ENCODE measurements around the gene MT1E. TPM values are rescaled to one million over a fixed set of nuclear protein-coding genes. Genes with fewer than 3 reads are reported as not detected.
"Not testable (repeated sequence)": the region's sequence is repeated elsewhere in the genome, so short reads cannot be mapped to it uniquely, and the experiment has no call there.

Gene MT1E
- total RNA-seq, 2 experiments from 2014 or later, result 100 to 154 TPM

DNA sequence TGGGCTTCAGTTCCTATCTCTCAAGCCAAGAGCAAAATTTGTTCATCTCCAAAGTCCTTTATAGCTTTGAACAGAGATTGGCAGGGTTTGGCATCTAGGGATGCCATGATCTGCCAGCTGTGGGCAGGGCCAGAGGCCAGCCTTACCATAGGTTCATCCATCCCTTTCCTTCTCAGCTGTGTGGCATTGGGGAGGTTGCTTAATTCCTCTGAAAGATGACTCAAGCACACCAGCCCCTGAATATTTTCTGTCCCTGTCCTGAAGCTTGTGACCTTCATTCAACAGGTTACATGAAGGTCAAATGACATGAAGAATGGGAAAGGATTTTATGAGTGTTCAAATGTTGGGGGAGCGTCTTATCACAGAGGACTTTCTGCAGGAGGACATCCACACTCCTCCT is 38.9 kb downstream of the MT1E start:
- H3K4me1 Mint-ChIP-seq, result peaks cover 46% of the 10 kb centered on the region
- no peak for DNase-seq
- H3K36me3 Mint-ChIP-seq (ENCODE audit: low read depth), result peaks cover 2% of the 10 kb centered on the region
- peaks cover 56% of the 10 kb centered on the region for H3K27me3 Mint-ChIP-seq
- ChIA-PET CTCF (interaction anchor here (1.0 to 1.2 kb wide), 3 partner anchors 11 to 143 kb away, joined by 3 to 4 read pairs (median 3); no protein-coding TSS in a partner anchor), POLR2A (interaction anchor here (0.6 kb wide), 1 partner anchor 34 kb away, joined by 5 read pairs; no protein-coding TSS in a partner anchor)
- no peak overlapping the region for H3K4me3 Mint-ChIP-seq
- H3K9me3 Mint-ChIP-seq, result no peaks in the 10 kb centered on the region
- H3K27ac Mint-ChIP-seq, result no peak overlapping the region

DNA sequence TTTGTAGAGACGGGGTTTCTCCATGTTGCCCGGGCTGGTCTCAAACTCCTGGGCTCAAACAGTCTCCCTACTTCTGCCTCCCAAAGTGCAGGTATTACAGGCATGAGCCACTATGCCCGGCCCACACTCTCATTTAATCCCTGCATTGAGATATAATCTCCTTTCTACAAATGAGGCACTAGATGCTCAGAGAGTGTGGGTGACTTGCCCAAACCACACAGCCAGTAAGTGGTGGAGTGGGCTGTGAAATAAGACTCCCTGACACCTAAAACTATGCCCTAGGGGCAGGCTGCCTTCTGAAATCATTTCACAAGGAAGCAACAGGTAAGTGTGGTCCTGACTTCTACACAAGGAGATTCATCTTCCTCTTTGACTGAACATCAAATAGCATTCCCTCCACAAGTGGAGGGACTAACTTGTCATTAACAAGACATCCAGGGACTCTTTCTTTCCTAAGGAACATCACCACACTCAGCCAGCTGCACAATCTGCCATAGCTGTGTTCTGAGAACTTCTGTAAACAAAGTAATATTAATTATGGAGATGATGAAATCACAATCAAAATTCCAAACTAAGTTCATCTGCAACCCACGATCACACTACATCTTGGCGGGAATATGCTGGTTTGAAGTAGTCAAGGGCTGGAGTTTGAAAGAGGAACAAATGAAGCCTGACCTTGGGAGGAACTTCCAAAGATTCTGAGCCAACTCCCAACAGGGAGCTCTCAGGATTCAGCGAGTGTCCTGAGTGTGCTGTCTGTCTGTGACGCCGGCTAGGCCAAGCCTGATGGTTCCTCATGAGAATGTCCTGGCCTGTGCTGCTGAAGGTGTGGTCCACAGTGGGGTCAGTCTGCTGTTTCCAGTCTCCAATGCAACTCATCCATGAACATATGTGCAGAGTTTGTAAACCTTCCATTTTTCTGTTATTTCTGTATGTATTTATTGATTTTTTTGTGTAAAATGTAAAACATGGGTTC is 40.0 kb downstream of the MT1E start:
- H3K4me3 Mint-ChIP-seq; H3K9me3 Mint-ChIP-seq; POLR2A ChIA-PET; H3K27ac Mint-ChIP-seq; H3K36me3 Mint-ChIP-seq (ENCODE audit: low read depth); DNase-seq: not testable (repeated sequence)
- CTCF ChIA-PET, result interaction anchor here (0.5 kb wide), 1 partner anchor 148 kb away, joined by 3 read pairs; no protein-coding TSS in a partner anchor
- H3K4me1 Mint-ChIP-seq, result peaks cover 51% of the 10 kb centered on the region
- peaks cover 63% of the 10 kb centered on the region for H3K27me3 Mint-ChIP-seq

DNA sequence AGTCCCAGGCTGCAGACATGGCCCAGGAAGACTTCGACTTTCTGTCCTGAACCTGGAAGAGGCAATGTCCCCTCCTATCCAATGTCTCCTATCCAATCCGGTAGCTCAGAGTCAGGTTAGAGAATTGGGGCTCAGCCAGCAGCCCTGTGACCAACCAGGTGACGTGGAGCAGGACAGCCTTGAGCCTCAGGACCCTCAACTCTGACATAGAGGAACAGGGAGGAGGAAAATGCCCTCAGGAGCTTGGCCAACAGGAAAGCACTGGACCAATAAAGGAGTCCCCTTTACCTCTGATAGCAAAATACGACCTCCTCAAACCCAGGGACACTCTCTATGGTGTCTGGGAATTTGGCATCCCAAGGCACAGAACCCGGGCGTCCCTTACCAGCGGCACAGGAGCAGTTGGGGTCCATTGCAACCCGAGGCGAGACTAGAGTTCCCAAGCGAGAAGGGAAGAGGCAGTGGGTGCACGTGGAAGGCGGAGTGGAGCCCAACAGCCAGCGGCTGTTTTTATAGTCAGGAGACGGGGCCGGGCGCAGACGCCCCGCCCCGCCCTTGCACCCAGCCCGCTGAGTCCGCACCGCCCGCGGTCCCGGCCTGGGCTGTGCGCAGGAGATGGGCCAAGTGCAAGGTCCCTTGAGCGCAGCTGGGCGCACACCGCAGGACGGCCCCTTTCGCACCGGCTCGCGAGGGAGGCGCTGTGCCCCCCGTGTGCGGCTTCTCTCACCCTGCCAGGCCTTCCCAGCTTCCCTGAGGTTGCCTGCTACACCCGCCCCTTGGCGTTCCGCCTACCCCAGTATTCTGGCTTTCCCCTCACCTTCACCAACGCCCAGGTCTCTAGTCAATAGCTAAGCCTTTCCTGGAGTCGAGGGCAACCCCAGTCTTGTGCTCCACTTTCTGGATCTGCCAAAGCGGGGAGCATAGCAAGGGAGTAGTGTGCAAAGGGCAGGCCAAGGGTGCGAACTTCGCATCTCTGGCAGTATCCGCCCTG is 42.3 kb downstream of the MT1E start, which contains the start of gene MT1G:
MT1G (minus strand) TSS at position 485 of the 991 bp plus-strand sequence; CDS start at position 413, 72 bp downstream.
- DNase-seq, result peak; percentile 55
- Mint-ChIP-seq H3K4me3 (peak within 1 kb of the TSS; percentile 46), H3K36me3 (ENCODE audit: low read depth) (peaks cover 2% of the 10 kb centered on the region), H3K4me1 (peaks cover 42% of the 10 kb centered on the region), H3K27me3 (peaks cover 82% of the 10 kb centered on the region), H3K9me3 (no peaks in the 10 kb centered on the region), H3K27ac (no peak within 1 kb of the TSS)
- ChIA-PET CTCF (interaction anchor here (0.8 to 1.5 kb wide), 6 partner anchors 8 to 91 kb away, joined by 3 to 4 read pairs (median 3); no protein-coding TSS in a partner anchor), POLR2A (interaction anchor here (1.3 kb wide), 1 partner anchor 13 kb away, joined by 3 read pairs; no protein-coding TSS in a partner anchor)

DNA sequence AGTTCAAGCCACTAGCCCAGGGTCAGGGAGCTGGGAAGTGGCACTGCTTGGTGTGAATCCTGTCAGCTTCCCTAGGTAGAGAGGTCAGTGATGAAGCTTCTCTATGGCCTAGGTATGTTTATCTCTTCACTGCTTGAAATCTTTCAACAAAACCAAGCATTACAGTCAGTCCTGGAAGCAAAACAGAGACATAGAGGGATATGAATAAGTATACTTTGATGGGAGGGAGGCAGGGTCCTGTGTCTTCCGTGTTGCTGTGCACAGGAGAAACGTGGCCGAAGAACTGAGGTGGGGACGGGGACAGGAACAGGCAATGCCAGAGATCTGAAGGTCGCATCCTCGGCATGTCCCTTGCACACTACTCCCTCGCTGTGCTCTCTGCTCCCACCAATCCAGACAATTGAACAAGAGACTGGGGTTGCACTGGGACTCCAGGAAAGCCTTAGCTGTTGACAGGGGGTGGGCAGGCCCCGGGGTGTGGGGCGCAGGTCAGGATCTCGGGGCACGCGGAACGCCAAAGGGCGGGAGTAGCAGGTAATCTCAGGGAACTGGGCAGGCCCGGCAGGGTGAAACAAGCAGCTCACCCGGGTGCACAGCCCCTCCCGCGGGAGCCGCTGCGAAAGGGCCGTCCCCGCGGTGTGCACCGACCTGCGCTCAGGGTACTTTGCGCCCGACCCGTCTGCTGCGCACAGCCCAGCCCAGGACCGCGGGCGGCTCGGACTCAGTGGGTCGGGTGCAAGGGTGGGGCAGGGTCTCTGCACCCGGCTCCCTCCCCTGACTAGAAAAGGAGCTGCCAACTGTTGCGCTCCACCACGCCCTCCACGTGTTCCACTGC is 43.6 kb downstream of the MT1E start, which contains the start of gene MT1H:
MT1H (plus strand) TSS at position 810 of the 835 bp plus-strand sequence. CDS start 71 bp downstream, outside the sequence.
- no peak within 1 kb of the TSS for H3K27ac Mint-ChIP-seq
- ChIA-PET CTCF (interaction anchor here (0.6 to 1.6 kb wide), 5 partner anchors 8 to 430 kb away, joined by 3 to 5 read pairs (median 3); partner anchors contain the start of gene MT1X), POLR2A (interaction anchor here (1.3 kb wide), 1 partner anchor 11 kb away, joined by 3 read pairs; no protein-coding TSS in a partner anchor)
- no peaks in the 10 kb centered on the region for H3K9me3 Mint-ChIP-seq
- H3K4me1 Mint-ChIP-seq, result peaks cover 35% of the 10 kb centered on the region
- H3K4me3 Mint-ChIP-seq, result no peak within 1 kb of the TSS
- H3K36me3 Mint-ChIP-seq (ENCODE audit: low read depth), result peaks cover 2% of the 10 kb centered on the region
- peaks cover 83% of the 10 kb centered on the region for H3K27me3 Mint-ChIP-seq
- DNase-seq, result peak; percentile 17

DNA sequence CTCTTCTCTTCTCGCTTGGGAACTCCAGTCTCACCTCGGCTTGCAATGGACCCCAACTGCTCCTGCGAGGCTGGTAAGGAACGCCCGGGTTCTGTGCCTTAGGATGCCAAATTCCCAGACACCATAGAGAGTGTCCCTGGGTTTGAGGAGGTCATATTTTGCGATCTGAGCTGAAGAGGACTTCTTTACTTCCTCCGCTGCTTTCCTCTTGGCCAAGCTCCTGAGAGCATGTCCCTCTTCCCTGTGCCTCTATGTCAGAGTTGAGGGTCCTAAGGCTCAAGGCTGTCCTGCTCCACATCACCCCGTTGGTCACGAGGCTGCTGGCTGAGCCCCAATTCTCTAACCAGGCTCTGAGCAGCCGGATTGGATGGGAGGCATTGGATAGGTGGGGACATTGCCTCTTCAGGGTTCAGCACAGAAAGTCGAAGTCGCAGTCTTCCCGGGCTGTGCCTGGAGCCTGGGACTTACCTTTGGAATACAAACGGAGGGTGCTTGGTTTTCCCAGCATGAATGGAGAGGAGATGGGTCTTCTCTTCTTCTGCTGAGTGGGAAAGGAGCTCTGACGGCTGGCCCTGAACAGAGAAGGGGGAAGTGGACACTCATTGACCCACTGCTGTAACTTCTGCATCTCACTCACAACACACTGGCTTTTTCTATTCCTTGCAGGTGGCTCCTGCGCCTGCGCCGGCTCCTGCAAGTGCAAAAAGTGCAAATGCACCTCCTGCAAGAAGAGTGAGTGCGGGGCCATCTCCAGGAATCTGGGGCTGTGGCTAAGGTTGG is 44.4 kb downstream of the MT1E start:
- peaks cover 2% of the 10 kb centered on the region for H3K36me3 Mint-ChIP-seq (ENCODE audit: low read depth)
- POLR2A ChIA-PET, result no interaction called here
- peaks cover 42% of the 10 kb centered on the region for H3K4me1 Mint-ChIP-seq
- H3K9me3 Mint-ChIP-seq, result no peaks in the 10 kb centered on the region
- DNase-seq, result no peak
- CTCF ChIA-PET, result interaction anchor here (0.6 to 1.6 kb wide), 4 partner anchors 8 to 429 kb away, joined by 3 to 5 read pairs (median 4); partner anchors contain the start of gene MT1X
- no peak overlapping the region for H3K27ac Mint-ChIP-seq
- H3K4me3 Mint-ChIP-seq, result no peak overlapping the region
- peaks cover 82% of the 10 kb centered on the region for H3K27me3 Mint-ChIP-seq

DNA sequence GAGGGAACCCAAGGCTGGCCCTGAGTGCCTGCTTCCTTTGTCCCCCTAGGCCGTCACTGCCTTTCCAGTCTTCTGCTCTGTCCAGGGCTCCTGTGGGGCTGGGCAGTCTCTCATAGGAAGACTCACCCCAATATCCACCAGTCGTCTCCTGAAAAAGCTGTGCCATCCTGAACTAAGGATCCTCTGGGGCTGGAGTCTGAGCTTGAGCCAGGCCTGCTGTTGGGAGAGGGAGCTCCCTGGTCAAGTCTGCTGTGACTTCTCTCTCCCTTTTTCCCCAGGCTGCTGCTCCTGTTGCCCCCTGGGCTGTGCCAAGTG is 45.0 kb downstream of the MT1E start:
- H3K27ac Mint-ChIP-seq, result no peak overlapping the region
- no peak for DNase-seq
- peaks cover 82% of the 10 kb centered on the region for H3K27me3 Mint-ChIP-seq
- no peak overlapping the region for H3K4me3 Mint-ChIP-seq
- peaks cover 2% of the 10 kb centered on the region for H3K36me3 Mint-ChIP-seq (ENCODE audit: low read depth)
- H3K9me3 Mint-ChIP-seq, result no peaks in the 10 kb centered on the region
- ChIA-PET CTCF (interaction anchor here (1.0 to 1.6 kb wide), 3 partner anchors 12 to 38 kb away, joined by 4 to 5 read pairs (median 4); partner anchors contain the start of gene MT1X), POLR2A (no interaction called here)
- peaks cover 47% of the 10 kb centered on the region for H3K4me1 Mint-ChIP-seq

DNA sequence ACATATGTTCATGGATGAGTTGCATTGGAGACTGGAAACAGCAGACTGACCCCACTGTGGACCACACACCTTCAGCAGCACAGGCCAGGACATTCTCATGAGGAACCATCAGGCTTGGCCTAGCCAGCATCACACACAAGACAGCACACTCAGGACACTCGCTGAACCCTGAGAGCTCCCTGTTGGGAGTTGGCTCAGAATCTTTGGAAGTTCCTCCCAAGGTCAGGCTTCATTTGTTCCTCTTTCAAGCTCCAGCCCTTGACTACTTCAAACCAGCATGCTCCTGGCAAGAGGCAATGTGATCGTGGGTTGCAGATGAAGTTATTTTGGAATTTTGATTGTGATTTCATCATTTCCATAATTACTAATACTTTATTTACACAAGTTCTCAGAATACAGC is 46.1 kb downstream of the MT1E start:
- H3K4me3 Mint-ChIP-seq; POLR2A ChIA-PET; H3K27ac Mint-ChIP-seq; H3K36me3 Mint-ChIP-seq (ENCODE audit: low read depth); DNase-seq; H3K9me3 Mint-ChIP-seq: not testable (repeated sequence)
- Mint-ChIP-seq H3K4me1 (peaks cover 51% of the 10 kb centered on the region), H3K27me3 (peaks cover 76% of the 10 kb centered on the region)
- CTCF ChIA-PET, result interaction anchor here (0.8 to 1.5 kb wide), 2 partner anchors 11 to 30 kb away, joined by 3 to 4 read pairs; partner anchors contain the start of gene MT1X

DNA sequence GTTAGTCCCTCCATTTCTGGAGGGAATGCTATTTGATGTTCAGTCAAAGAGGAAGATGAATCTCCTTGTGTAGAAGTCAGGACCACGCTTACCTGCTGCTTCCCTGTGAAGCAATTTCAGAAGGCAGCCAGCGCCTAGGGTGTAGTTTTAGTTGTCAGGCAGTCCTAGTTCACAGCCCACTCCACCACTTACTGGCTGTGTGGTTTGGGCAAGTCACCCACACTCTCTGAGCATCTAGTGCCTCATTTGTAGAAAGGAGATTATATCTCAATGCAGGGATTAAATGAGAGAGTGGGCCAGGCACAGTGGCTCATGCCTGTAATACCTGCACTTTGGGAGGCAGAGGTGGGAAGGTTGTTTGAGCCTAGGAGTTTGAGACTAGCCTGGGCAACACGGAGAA is 46.6 kb downstream of the MT1E start:
- Mint-ChIP-seq H3K4me1 (peaks cover 49% of the 10 kb centered on the region), H3K27me3 (peaks cover 74% of the 10 kb centered on the region)
- POLR2A ChIA-PET; H3K27ac Mint-ChIP-seq; H3K9me3 Mint-ChIP-seq; H3K36me3 Mint-ChIP-seq (ENCODE audit: low read depth); DNase-seq; H3K4me3 Mint-ChIP-seq: not testable (repeated sequence)
- CTCF ChIA-PET, result interaction anchor here (0.8 to 1.5 kb wide), 2 partner anchors 10 to 30 kb away, joined by 3 to 4 read pairs; partner anchors contain the start of gene MT1X

DNA sequence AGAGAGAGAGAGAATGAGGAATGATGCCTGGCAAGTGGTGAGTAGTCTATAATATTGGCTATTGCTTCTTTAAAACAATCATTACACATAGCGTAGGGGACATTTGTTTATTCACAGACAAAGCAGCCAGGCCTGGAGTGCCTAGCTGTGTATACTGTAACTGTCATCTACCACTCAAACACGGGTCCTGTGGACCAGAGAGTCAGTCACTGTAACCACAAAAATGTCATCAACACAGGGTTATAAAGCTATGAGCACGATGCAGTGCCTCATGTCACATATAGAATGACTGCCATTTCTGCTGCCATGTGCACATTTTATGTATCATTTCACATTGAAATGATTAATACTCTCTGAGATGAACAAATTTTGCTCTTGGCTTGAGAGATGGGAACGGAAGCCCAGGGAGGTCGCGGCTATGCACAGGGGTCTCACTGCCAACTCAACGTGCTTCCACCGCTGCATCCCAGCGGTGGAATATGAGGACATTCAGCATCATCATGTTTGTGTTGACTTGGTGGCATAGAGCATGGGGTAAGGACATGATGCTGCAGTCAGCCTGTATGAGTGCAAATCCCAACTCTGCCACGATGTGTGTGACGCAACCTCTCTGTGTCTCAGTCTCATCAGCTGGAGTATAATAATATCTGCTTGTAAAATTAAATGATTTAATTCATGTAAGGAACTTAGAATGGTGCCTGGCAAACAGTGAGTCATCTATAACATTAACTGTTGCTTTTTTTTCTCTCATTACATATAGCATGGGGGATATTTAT is 47.4 kb downstream of the MT1E start:
- H3K9me3 Mint-ChIP-seq, result no peaks in the 10 kb centered on the region
- peaks cover 69% of the 10 kb centered on the region for H3K27me3 Mint-ChIP-seq
- no peak for DNase-seq
- H3K27ac Mint-ChIP-seq, result no peak overlapping the region
- H3K36me3 Mint-ChIP-seq (ENCODE audit: low read depth), result peaks cover 2% of the 10 kb centered on the region
- CTCF ChIA-PET, result interaction anchor here (1.1 to 1.2 kb wide), 2 partner anchors 11 to 30 kb away, joined by 3 read pairs; no protein-coding TSS in a partner anchor
- no peak overlapping the region for H3K4me3 Mint-ChIP-seq
- peaks cover 42% of the 10 kb centered on the region for H3K4me1 Mint-ChIP-seq
- POLR2A ChIA-PET, result no interaction called here

DNA sequence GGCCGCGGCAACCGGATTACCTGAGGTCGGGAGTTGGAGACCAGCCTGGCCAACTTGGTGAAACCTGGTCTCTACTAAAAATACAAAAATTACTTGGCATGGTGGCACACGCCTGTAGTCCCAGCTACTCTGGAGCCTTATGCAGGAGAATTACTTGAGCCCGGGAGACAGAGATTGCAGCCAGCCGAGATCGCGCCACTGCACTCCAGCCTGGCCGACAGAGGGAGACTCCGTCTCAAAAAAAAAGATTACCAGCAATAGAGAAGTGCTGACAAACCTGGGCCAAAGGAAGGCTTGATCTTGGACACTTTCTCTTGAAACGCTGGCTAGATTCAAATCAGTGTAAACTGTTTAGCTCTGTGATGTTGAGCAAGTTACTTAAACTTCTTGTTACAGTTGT is 48.3 kb downstream of the MT1E start:
- no peak overlapping the region for H3K27ac Mint-ChIP-seq
- no peak overlapping the region for H3K4me3 Mint-ChIP-seq
- no peaks in the 10 kb centered on the region for H3K36me3 Mint-ChIP-seq (ENCODE audit: low read depth)
- no peaks in the 10 kb centered on the region for H3K9me3 Mint-ChIP-seq
- peak; percentile 43 for DNase-seq
- ChIA-PET POLR2A (no interaction called here), CTCF (interaction anchor here (0.7 to 1.2 kb wide), 3 partner anchors 12 to 183 kb away, joined by 3 read pairs; no protein-coding TSS in a partner anchor)
- H3K4me1 Mint-ChIP-seq, result peaks cover 34% of the 10 kb centered on the region
- peaks cover 60% of the 10 kb centered on the region for H3K27me3 Mint-ChIP-seq
